RPMI8226 (cell line): ENCODE data around the gene SETBP1.
A peak's percentile ranks its signal among the peaks of the same experiment; 100 is the strongest.

Experiments
- DNase-seq: peaks from one replicate; pipeline ENCODE4 v3.0.0-alpha.2; 2015

SETBP1 gene

DNA sequence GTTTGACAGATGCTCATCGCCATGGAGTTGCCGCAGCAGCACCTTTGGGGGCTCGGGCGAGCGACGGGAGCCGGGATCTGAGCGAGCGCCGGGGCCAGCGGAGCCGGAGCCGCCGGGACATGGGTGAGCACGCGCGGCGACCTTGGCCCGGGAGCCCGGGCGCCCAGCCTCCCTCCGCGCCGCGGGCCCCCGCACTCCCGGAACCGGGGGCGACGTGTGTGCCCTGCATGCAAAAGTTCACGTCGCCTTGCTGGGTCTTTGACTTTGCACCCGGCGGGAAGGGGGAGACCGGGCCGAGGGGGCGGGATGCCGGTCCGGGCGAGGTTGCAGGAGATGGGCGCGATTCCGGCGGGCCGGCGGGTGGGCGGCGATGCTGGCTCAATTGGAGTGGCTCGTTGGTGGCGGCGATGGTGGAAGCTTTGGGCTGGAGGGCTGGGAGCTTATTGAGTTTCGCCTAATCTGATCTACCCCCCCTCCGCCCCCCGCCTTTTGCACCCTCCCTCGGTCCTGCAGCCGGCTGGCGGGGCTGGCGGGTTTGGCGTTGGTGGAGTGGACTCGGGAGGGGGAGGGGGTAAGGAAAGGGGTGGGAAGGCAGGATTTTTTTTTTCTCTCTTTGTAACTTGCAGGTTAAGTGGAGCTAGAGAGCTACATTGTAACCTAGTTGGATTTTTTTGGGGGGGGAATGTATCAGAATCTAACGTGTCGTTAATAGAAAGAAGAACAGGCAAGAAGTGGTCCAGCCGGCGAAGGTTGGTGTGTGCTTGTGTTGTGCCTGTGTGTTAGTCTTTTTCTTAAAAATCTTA lies at the start of gene SETBP1:
TSS of gene SETBP1 (plus strand) at position 616 of the 803 bp plus-strand sequence. CDS start 20,459 bp downstream, outside the sequence.
- DNase-seq: peak; percentile 91

GRCh38 chr18:44632469-44633145 lies 48.1 kb upstream of the SETBP1 start:
- DNase-seq: no peak

GRCh38 chr18:44635546-44635945 lies 45.1 kb upstream of the SETBP1 start:
- no peak for DNase-seq

GRCh38 chr18:44636241-44636640 lies 44.4 kb upstream of the SETBP1 start:
- no peak for DNase-seq

DNA sequence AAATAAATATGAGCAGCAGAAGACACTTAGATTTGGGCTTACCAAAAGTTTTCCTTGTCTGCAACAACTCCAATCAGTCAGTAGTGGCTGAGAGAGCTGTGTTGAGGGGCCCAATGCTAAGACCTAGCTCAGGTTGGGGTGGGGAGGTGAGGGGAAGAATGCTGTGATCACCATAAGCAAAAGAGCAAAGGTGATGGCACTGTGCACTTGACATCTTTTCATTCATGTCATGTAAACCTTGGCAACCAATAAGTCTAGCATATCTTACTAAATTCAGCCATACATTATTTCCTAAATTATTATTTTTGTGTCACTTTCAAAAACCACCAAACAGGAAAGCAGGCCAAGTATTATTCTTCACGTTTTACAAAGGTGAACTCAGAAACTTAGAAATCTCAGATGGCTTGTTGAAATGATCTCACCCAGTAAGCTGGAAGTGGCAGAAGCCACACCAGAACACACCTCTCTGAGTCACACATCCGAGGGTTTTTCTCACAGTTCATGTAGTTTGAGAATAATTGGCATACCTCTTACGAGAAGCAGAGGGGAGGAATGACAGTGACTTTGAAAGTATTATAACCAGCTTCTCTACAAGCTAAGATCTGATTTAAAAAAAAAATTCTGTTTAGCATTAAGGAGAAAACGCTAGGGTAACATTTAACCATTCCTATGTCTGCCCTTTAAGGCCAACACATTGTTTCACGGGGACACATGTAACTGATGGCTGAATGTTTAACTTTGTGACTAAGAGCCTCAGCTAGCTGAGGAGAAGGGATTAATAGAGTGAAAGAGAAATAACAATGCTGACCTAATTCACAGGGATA lies 43.3 kb upstream of the SETBP1 start:
- DNase-seq: no peak

DNA sequence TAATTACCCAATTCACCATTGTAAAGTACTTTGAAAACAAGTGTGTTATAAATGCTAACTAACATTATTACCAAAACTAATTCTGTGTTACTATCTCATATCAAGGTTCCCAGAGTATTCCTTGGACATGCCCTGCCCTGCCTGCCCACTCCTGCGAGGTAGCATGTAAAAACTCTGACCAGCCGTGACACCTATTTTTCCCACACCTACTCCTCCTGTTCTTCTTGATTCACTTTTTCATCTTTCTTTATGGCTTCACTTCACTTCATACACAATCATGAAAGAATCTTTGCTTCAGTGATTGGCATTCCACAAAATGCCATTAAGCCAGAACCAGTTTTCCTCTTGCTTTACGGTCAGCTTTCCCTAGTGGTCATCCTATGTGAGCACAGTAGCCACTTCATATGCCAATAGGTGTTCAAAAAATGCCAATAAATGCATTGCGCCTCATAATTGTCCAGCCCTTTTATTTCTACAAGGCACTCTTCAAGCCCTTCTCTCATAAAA lies 42.6 kb upstream of the SETBP1 start:
- DNase-seq: no peak

DNA sequence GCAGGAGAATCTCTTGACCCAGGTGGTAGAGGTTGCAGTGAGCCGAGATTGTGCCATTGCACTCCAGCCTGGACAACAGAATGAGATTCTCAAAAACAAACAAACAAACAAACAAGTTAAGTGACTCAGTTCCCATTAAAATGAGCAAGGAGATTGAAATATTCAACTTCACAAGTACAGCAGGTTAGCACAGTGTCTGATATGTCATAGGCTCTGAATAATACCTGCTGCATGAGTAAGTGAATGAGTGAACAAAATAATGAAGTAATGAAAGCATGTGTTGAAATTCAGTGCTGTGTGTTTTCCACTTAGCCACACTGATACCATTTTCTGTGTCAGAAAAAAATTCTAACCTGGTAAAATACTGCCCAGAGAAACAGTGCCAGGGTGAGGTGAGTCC lies 41.9 kb upstream of the SETBP1 start:
- no peak for DNase-seq

- no peak for DNase-seq
These were observed 37.7 kb upstream of the SETBP1 start for GRCh38 chr18:44643004-44643403.

DNA sequence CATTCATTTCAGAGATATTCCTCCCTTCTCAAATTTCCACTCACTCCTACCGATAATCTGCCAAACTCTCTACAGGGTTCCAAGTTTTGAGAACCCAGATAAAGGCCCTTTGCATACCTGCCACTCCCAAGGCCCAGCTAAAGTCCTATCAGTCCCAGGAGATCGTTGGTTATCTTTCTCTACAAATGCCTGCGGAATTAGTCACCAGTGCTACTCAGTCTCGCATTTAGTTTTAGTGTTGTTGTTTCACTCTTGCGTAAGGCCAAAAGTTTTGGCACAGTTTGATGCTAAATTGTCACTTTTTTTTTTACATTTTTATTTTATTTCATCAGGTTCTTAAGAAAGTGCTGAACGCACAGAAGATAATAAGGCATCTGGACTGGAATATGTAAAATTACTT lies 29.2 kb upstream of the SETBP1 start:
- DNase-seq: no peak

- no peak for DNase-seq
These were observed 28.6 kb upstream of the SETBP1 start for GRCh38 chr18:44651918-44652572.

- DNase-seq: no peak
These were observed 28.0 kb upstream of the SETBP1 start for GRCh38 chr18:44652722-44653121.

DNA sequence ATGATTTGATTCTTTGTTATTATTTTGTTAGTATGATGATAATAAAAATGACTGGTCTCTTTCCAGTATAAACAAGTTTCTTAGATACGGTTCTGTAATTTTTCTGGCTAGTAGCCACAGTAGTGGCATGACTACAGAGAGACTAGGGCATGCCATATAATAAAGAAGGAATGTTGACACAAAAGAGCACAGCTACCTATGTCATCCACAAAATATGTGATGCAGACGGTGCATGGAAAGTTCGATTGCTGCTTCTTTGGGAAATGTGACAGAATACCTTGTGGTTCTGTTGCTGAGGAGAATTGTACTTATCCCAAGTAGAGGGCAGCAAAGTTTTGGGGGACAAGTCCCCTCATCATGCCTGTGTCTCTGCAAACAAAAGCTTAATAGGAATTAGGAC lies 26.1 kb upstream of the SETBP1 start:
- DNase-seq: no peak

DNA sequence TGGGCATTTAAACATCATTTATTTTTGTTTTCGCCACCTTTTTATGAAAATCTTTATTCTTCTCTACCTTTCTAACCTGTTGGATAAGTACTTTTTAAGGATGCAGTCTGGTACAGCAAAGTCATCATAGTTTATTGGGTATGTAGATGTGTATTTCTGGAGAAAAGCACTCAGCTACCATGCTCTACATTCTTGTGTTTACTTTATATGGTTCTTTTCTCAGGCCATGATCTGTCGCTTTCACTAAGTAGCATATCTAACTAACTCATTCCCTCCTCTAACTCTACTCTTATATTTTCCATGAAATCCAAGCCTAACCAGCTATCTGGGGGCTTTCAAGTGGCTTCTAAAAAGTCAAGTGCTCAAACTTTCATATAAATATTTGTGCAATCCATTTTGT lies 25.3 kb upstream of the SETBP1 start:
- no peak for DNase-seq

DNA sequence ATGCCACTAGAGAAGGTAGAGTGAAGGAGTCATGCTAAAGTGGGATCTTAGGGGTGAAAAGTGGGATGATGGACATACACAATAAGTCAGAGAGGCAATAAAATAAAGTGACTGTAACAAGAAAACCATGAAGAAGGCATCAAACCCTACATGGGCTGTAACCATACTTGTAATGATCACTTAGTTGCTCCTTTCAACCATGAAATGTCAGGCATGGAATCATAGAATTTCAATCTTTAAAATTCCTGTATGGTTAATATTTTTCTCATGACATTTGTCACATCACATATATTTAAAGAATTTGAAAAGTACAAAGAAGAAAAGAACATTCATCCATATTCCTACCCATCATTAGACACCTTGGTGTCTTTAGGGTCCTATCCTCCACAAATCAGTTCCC lies 20.9 kb upstream of the SETBP1 start:
- DNase-seq: no peak

GRCh38 chr18:44668270-44668975 lies 12.3 kb upstream of the SETBP1 start:
- DNase-seq: no peak

DNA sequence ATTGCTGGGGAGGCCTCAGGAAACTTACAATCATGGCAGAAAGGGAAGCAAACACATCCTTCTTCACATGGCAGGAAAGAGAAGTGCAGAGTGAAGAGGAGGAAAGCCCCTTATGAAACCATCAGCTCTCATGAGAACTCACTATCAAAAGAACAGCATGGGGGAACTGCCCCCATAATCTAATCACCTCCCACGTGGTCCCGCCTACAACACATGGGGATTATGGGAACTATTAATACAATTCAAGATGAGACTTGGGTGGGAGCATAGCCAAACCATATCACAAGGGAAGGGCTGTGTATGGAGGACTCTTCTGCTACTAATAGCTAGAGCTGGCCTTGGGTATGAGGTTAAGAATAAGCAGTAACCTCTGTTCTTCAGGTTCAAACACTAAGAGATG lies 8.8 kb upstream of the SETBP1 start:
- no peak for DNase-seq

- no peak for DNase-seq
These were observed 8.2 kb upstream of the SETBP1 start for GRCh38 chr18:44672506-44672905.

DNA sequence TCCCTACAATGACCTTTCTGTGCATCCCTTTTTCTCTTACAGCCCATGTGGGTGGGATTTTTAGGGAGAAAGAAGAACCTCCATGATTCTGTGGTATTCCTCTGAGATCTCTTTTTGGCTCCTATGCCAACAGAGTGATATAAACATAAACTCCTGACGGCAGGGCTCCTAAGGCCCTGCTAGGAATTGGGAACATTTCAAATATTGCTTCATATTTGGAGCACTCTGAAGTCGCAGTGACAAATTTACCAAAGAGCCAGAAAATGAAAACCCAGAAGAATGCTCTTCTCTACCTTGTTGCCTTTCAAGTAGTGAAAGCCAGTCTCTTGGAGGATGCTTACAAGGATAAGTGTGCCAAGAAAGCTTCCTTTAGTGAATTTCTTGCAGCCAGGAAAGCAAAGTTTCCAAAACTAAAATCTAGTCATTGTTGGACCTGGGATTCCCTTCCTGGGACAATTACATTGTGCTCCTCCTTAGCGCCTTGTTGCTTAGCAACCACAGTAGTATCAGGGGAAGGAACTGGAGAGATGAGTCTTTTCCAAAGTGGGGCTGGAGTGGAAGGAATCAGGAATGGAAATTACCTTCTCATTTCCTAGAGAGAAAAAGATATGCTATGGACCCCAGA lies 7.3 kb upstream of the SETBP1 start:
- no peak for DNase-seq

- no peak for DNase-seq
These were observed 2.8 kb upstream of the SETBP1 start for GRCh38 chr18:44677933-44678332.

DNA sequence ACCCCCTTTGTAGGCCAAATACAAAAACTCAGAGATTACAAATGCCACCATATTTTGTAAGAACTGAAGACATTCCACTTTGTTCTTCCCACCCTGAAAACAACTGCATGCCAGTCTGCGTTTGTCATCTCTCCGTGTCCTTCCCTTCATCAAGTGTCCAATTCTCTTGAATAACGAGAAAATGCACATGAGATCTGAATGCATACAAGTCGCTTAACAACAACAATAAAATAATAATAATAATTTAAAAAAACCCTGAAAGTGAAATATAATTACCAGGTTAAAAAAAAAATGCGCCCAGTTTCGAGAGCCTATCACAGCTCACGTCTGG lies 2.0 kb upstream of the SETBP1 start:
- no peak for DNase-seq

- DNase-seq: peak; percentile 94
These were observed 1.4 kb upstream of the SETBP1 start for GRCh38 chr18:44679056-44679913.
